NCI-H2196 (cell line): ENCODE data around the gene ZNF319.
A peak's percentile ranks its signal among the peaks of the same experiment; 100 is the strongest.

Source experiments
- DNase-seq: peaks from one replicate; lab custom pipeline; 2025; ENCODE audit not compliant: unreplicated experiment; lab: John Stamatoyannopoulos, UW

The ZNF319 gene

DNA sequence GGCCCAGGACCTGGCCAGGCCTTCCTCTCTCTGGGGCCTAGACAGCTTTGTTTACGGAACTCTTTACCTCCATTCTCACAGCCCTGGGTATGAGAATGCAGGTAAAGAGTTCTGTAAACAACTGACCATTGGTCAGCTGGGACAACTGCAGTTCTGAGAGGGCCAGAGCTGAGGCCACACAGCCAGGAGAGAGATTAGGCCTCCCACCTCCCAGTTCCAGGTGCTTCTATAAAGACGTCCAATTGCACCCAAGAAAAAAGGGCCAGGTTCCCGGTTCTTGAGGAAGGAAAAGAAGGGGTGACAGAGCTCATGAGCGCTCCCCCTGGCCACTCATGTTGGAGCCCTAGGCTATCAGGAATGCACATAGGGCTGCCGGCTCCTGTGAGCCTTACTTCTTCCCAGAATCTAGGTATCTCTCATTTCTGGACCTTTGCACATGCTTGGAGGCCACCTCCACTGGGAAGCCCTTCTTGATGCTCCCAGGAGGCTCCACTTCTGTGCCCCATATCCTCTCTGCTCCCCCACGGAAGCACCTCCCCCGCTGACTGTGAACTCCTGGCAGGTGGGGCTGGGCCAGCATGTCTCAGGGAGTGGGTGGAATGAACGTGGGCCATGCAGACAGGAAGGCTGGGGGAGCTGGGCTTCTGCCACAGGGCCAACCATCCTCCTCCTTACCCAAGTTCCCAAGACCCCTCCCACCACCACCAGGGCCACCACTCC lies 42.6 kb downstream of the ZNF319 start:
- peak; percentile 18 for DNase-seq

GRCh38 chr16:57956924-57957672 lies 43.4 kb downstream of the ZNF319 start:
- no peak for DNase-seq

GRCh38 chr16:57956270-57956808 lies 44.1 kb downstream of the ZNF319 start:
- DNase-seq: no peak

DNA sequence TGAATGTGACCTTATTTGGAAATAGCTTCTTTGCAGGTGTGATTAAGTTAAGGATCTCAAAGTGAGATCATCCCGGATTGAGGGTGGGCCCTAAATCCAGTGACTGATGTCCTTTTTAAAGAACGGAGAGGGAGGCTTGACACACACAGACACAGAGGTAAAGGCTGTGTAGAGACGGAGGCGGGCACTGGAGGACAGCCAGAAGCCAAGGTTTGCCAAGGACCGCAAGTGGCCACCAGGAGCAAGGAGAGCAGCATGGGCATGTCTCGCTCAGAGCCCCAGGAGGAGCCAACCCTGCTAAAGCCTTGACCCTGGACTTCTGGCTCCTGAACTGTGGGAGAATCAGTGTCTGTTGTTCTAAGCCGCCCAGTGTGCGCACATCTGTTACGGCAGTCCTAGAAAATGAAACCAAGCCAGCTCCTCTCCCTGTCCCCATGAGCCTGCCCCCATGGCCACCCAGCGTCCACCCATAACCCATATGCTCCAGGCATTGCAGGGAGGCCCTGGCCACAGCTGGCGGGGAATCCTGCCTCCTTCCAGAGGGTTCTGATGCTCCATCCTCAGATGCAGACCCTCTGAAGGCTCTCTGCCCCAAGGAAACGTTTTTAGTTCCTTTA lies 44.8 kb downstream of the ZNF319 start:
- peak; percentile 35 for DNase-seq

DNA sequence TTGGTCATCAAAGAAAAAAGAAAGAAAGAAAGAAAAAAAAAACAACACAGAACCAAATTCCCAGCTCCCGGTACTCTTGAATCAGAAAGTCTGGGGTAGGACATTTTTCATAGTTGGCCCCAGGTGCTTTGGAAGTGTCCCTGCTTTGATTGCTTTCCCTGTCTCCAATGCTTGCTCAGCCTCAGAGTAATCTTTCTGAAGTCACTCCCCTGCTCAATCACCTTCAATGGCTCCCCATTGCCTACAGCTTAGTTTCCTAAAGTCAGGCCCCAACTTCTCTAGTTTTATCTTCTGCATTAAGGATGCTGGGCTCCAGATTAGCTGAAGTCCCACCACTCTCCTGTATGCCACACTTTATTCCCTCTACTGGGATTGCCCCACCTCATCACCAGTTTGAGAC lies 46.6 kb downstream of the ZNF319 start:
- no peak for DNase-seq

DNA sequence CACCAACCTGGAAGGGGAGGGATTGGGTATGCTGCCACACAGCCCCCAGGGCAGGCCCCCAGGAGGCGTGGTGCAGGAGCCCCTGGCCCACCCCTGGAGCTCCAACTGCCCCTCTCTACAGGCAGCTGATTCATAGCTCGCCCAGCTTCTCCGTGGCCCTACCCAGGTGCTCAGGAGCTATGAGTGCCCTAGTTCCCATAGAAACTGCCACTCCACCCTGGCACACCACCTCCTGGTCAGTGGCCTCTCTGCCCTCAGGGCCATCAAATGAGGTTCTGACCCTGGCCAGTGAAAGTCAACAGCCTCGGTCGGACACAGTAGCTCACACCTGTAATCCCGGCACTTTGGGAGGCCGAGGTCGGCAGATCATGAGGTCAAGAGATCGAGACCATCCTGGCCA lies 47.6 kb downstream of the ZNF319 start:
- no peak for DNase-seq

GRCh38 chr16:57951204-57951960 lies 49.1 kb downstream of the ZNF319 start:
- DNase-seq: no peak

DNA sequence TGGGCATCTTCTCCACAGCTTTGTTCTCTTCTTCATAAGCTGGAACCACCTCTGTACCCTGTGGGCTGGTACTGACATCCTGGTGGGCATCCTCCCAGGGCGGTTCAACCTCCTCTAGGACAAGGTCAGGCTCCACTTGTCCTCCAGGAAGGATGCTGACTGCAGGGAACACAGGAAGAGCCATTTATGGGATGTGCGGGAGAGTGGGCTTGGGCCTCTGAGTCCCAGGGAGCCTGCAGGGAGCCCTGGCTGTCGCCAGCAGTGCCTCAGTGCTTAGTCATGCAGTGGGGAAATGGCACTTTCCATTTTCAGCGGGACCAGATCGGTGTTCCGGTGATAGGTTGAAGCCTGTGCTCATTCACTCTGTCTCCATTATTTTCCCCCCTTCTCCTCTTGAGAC lies 50.1 kb downstream of the ZNF319 start:
- DNase-seq: no peak

- no peak for DNase-seq
Observed at GRCh38 chr16:57949595-57950238, 50.8 kb downstream of the ZNF319 start.

- DNase-seq: no peak
Observed at GRCh38 chr16:57949013-57949412, 51.5 kb downstream of the ZNF319 start.

DNA sequence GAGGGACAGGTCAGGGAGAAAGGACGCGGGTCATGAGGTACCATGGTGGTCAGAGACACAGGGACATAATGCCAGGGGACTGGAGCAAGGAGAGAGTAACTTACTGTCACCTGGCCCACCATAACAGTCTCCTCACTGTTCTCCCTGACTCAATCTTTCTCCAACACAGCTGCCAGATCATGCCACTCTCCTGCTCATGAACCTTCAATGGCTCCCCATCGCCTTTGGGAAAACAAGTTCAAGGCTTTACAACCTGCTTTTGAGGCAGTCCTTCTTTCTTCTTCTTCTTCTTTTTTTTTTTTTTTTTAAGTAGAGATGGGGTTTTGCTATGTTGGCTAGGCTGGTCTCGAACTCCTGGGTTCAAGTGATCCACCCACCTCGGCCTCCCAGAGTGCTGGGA lies 52.4 kb downstream of the ZNF319 start:
- no peak for DNase-seq

- DNase-seq: no peak
Observed at GRCh38 chr16:57947261-57947660, 53.2 kb downstream of the ZNF319 start.

GRCh38 chr16:57946181-57946801 lies 54.2 kb downstream of the ZNF319 start:
- DNase-seq: no peak

- no peak for DNase-seq
Observed at GRCh38 chr16:57945740-57946138, 54.7 kb downstream of the ZNF319 start.

DNA sequence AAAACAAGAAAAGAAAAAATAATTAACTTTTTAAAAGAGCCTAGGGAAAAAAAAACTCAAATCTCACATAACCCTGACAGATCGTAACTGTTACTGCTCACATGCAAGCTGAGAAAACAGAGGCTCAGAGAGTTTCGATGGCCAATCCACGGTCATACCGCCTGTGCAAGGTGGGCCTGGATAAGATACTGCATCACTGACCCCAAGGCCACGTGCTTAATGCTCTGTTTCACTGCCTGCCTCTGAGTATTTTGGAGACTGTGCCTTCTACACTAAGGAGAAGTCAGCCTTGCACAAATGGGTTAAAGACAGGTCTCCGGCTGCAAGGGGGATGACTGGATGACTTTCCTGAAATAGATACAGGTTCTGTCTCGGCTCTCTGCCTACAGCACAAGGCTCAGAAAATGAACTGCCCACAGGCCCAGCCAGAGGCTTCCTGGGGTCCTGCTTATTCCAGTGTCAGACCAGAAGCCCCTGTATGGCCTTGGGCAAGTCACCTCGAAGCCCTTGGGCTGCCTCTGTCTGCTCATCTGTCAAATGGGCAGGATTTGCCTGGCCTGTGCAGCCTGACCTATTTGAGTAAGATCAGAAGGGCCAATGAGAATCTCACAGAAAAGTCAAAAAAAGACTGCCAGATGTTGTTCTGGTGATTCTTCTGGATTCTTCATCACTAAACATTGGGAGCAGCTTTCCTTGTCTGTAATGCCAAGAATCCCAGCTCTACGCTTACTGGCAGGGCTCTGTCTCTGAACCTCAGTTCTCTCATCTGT lies 55.3 kb downstream of the ZNF319 start:
- DNase-seq: no peak
